Measurements from ENCODE around the gene SLC41A3. TPM values are rescaled to one million over a fixed set of nuclear protein-coding genes. Genes with fewer than 3 reads are reported as not detected.

SLC41A3 gene
- total and polyA plus RNA-seq, 4 donors = 9.3 to 19.8 (median 12.7) TPM

- TF ChIP-seq YY1 (IDR thresholded peaks at IDR 0.05) = no peak
- no peak for TF ChIP-seq FOXA1 (IDR thresholded peaks at IDR 0.05)
- TF ChIP-seq JUND (IDR thresholded peaks at IDR 0.05) = no peak
- no peak for TF ChIP-seq RAD21 (IDR thresholded peaks at IDR 0.05)
Measured at GRCh38 chr3:126015075-126015474, 68.8 kb downstream of the SLC41A3 start (continued).

GRCh38 chr3:126014252-126014651, 69.7 kb downstream of the SLC41A3 start:
- 89% methylated on average over 4 of the region's 4 CpGs for WGBS
- DNase-seq (ENCODE audit: low spot score) = no peak
- Histone ChIP-seq H3K4me1 (ENCODE audit: control insufficient read depth in 4 of 4, insufficient read depth in 4 of 4, low read length in 3 of 4) (no peaks in the 10 kb centered on the region), H3K9me3 (ENCODE audit: control insufficient read depth in 4 of 4, low read length in 3 of 4) (no peaks in the 10 kb centered on the region), H3K4me3 (ENCODE audit: low read depth in 1 of 3, low read length in 3 of 3) (no peak overlapping the region), H3K36me3 (ENCODE audit: control insufficient read depth in 4 of 4, insufficient read depth in 3 of 4, low read depth in 1 of 4, low read length in 3 of 4) (peaks cover 0 to 10% (median 0%) of the 10 kb centered on the region in 4 donors), H3K27me3 (ENCODE audit: control insufficient read depth in 4 of 4, insufficient read depth in 4 of 4, low read length in 3 of 4) (no peaks in the 10 kb centered on the region), H3K27ac (ENCODE audit: low read depth in 1 of 2, low read length in 2 of 2) (no peak overlapping the region), H3K9ac (ENCODE audit: low read depth in 1 of 2, low read length in 2 of 2) (no peak overlapping the region)
- TF ChIP-seq REST (IDR thresholded peaks at IDR 0.05) (peak; percentile 53), RAD21 (IDR thresholded peaks at IDR 0.05) (no peak)

- no peaks in the 10 kb centered on the region for H3K4me1 ChIP-seq (ENCODE audit: control insufficient read depth in 4 of 4, insufficient read depth in 4 of 4, low read length in 3 of 4)
- no peak for DNase-seq (ENCODE audit: low spot score)
- peaks cover 0 to 10% (median 0%) of the 10 kb centered on the region in 4 donors for H3K36me3 ChIP-seq (ENCODE audit: control insufficient read depth in 4 of 4, insufficient read depth in 3 of 4, low read depth in 1 of 4, low read length in 3 of 4)
- H3K27me3 ChIP-seq (ENCODE audit: control insufficient read depth in 4 of 4, insufficient read depth in 4 of 4, low read length in 3 of 4) = no peaks in the 10 kb centered on the region
- H3K9me3 ChIP-seq (ENCODE audit: control insufficient read depth in 4 of 4, low read length in 3 of 4) = no peaks in the 10 kb centered on the region
- H3K4me3 ChIP-seq (ENCODE audit: low read depth in 1 of 3, low read length in 3 of 3) = no peak overlapping the region
- TF ChIP-seq RXRA (IDR thresholded peaks at IDR 0.05) (no peak), FOXA2 (IDR thresholded peaks at IDR 0.05) (no peak), ZBTB33 (IDR thresholded peaks at IDR 0.05) (no peak), NR2F2 (IDR thresholded peaks at IDR 0.05) (no peak), GABPA (IDR thresholded peaks at IDR 0.05 in 1 of 2, conservative IDR thresholded peaks at IDR 0.05 in 1 of 2) (no peak), CTCF (IDR thresholded peaks at IDR 0.05; ENCODE audit: low read depth, low read length, missing input control) (no peak), EGR1 (IDR thresholded peaks at IDR 0.05; ENCODE audit: low read depth in 2 of 2) (no peak), JUND (IDR thresholded peaks at IDR 0.05) (no peak), HNF4G (IDR thresholded peaks at IDR 0.05) (no peak), YY1 (IDR thresholded peaks at IDR 0.05) (no peak), ATF3 (IDR thresholded peaks at IDR 0.05) (no peak), SP1 (IDR thresholded peaks at IDR 0.05) (no peak), HNF4A (conservative IDR thresholded peaks at IDR 0.05) (no peak), TAF1 (conservative IDR thresholded peaks at IDR 0.05) (no peak), FOXA1 (IDR thresholded peaks at IDR 0.05) (no peak), RAD21 (IDR thresholded peaks at IDR 0.05) (no peak), MAX (IDR thresholded peaks at IDR 0.05) (no peak), REST (IDR thresholded peaks at IDR 0.05) (no peak)
- no peak overlapping the region for H3K9ac ChIP-seq (ENCODE audit: low read depth in 1 of 2, low read length in 2 of 2)
- WGBS = 97% methylated on average over 8 of the region's 8 CpGs
- H3K27ac ChIP-seq (ENCODE audit: low read depth in 1 of 2, low read length in 2 of 2) = no peak overlapping the region
Measured at GRCh38 chr3:126013751-126014156, 70.2 kb downstream of the SLC41A3 start.

Data from liver (tissue), 9 donors.